ENCODE results near the gene RABL6. TPM values are rescaled to one million over a fixed set of nuclear protein-coding genes. Genes with fewer than 3 reads are reported as not detected.
"Not testable (repeated sequence)": the region's sequence is repeated elsewhere in the genome, so short reads cannot be mapped to it uniquely, and the experiment has no call there.

Gene RABL6
- total RNA-seq, 2 donors from 2014 or later: 55.6 to 59.7 TPM

- not testable (repeated sequence) for H3K36me3 Mint-ChIP-seq (ENCODE audit: low read depth); H3K9me3 ChIP-seq (ENCODE audit: control insufficient read depth, low read length, poor library complexity, severe bottlenecking); DNase-seq
- Mint-ChIP-seq H3K27me3 (peaks cover 13% of the 10 kb centered on the region), H3K4me3 (peak overlapping the region; percentile 43), H3K27ac (peak overlapping the region; percentile 54), H3K4me1 (peaks cover 16% of the 10 kb centered on the region)
- peak; percentile 41 for ATAC-seq
Observed at GRCh38 chr9:136765745-136766409, 41.9 kb upstream of the RABL6 start.

- peak overlapping the region; percentile 82 for H3K4me3 Mint-ChIP-seq
- H3K27ac Mint-ChIP-seq: peak overlapping the region; percentile 96
- H3K36me3 Mint-ChIP-seq (ENCODE audit: low read depth); H3K9me3 ChIP-seq (ENCODE audit: control insufficient read depth, low read length, poor library complexity, severe bottlenecking): not testable (repeated sequence)
- H3K27me3 Mint-ChIP-seq: peaks cover 13% of the 10 kb centered on the region
- DNase-seq (peak; percentile 33 to 47 (median 37)), ATAC-seq (peak; percentile 55)
- peaks cover 16% of the 10 kb centered on the region for H3K4me1 Mint-ChIP-seq
Observed at GRCh38 chr9:136766410-136767120, 41.2 kb upstream of the RABL6 start.

GRCh38 chr9:136769710-136770191 lies 38.0 kb upstream of the RABL6 start:
- Mint-ChIP-seq H3K27ac (no peak overlapping the region), H3K4me3 (no peak overlapping the region), H3K36me3 (ENCODE audit: low read depth) (no peaks in the 10 kb centered on the region), H3K27me3 (peaks cover 13% of the 10 kb centered on the region), H3K4me1 (peaks cover 19% of the 10 kb centered on the region)
- peak in 2 of 3 donors; percentile 31 to 45 for DNase-seq
- peak; percentile 77 for ATAC-seq
- no peaks in the 10 kb centered on the region for H3K9me3 ChIP-seq (ENCODE audit: control insufficient read depth, low read length, poor library complexity, severe bottlenecking)

GRCh38 chr9:136771907-136772415 lies 35.8 kb upstream of the RABL6 start:
- no peaks in the 10 kb centered on the region for H3K9me3 ChIP-seq (ENCODE audit: control insufficient read depth, low read length, poor library complexity, severe bottlenecking)
- DNase-seq: no peak
- ATAC-seq: no peak
- Mint-ChIP-seq H3K27me3 (peaks cover 18% of the 10 kb centered on the region), H3K4me3 (no peak overlapping the region), H3K4me1 (peaks cover 10% of the 10 kb centered on the region), H3K36me3 (ENCODE audit: low read depth) (no peaks in the 10 kb centered on the region), H3K27ac (peak overlapping the region; percentile 51)

- Mint-ChIP-seq H3K36me3 (ENCODE audit: low read depth) (peaks cover 2% of the 10 kb centered on the region), H3K4me3 (no peak overlapping the region), H3K4me1 (peaks cover 13% of the 10 kb centered on the region), H3K27ac (no peak overlapping the region), H3K27me3 (peaks cover 23% of the 10 kb centered on the region)
- H3K9me3 ChIP-seq (ENCODE audit: control insufficient read depth, low read length, poor library complexity, severe bottlenecking): no peaks in the 10 kb centered on the region
- ATAC-seq (peak; percentile 61), DNase-seq (no peak)
Observed at GRCh38 chr9:136773386-136774044, 34.2 kb upstream of the RABL6 start.

- Mint-ChIP-seq H3K27ac (no peak overlapping the region), H3K36me3 (ENCODE audit: low read depth) (peaks cover 7% of the 10 kb centered on the region), H3K4me3 (no peak overlapping the region), H3K27me3 (peaks cover 33% of the 10 kb centered on the region), H3K4me1 (peaks cover 13% of the 10 kb centered on the region)
- H3K9me3 ChIP-seq (ENCODE audit: control insufficient read depth, low read length, poor library complexity, severe bottlenecking): no peaks in the 10 kb centered on the region
- ATAC-seq: no peak
- DNase-seq: no peak
Observed at GRCh38 chr9:136774416-136775045, 33.2 kb upstream of the RABL6 start.

- DNase-seq (no peak), ATAC-seq (no peak)
- H3K36me3 Mint-ChIP-seq (ENCODE audit: low read depth): peaks cover 7% of the 10 kb centered on the region
- no peaks in the 10 kb centered on the region for H3K9me3 ChIP-seq (ENCODE audit: control insufficient read depth, low read length, poor library complexity, severe bottlenecking)
- no peak overlapping the region for H3K4me3 Mint-ChIP-seq
- peaks cover 12% of the 10 kb centered on the region for H3K4me1 Mint-ChIP-seq
- H3K27ac Mint-ChIP-seq: no peak overlapping the region
- H3K27me3 Mint-ChIP-seq: peaks cover 40% of the 10 kb centered on the region
Observed at GRCh38 chr9:136775191-136775590, 32.6 kb upstream of the RABL6 start.

GRCh38 chr9:136776947-136777346 lies 30.8 kb upstream of the RABL6 start:
- H3K4me1 Mint-ChIP-seq: peaks cover 12% of the 10 kb centered on the region
- no peak overlapping the region for H3K4me3 Mint-ChIP-seq
- ATAC-seq (no peak), DNase-seq (no peak)
- peaks cover 48% of the 10 kb centered on the region for H3K27me3 Mint-ChIP-seq
- no peaks in the 10 kb centered on the region for H3K9me3 ChIP-seq (ENCODE audit: control insufficient read depth, low read length, poor library complexity, severe bottlenecking)
- H3K36me3 Mint-ChIP-seq (ENCODE audit: low read depth): peaks cover 7% of the 10 kb centered on the region
- H3K27ac Mint-ChIP-seq: no peak overlapping the region

GRCh38 chr9:136777359-136777758 lies 30.4 kb upstream of the RABL6 start:
- ATAC-seq (no peak), DNase-seq (no peak)
- no peak overlapping the region for H3K4me3 Mint-ChIP-seq
- H3K27me3 Mint-ChIP-seq: peaks cover 48% of the 10 kb centered on the region
- peaks cover 12% of the 10 kb centered on the region for H3K4me1 Mint-ChIP-seq
- no peak overlapping the region for H3K27ac Mint-ChIP-seq
- peaks cover 7% of the 10 kb centered on the region for H3K36me3 Mint-ChIP-seq (ENCODE audit: low read depth)
- H3K9me3 ChIP-seq (ENCODE audit: control insufficient read depth, low read length, poor library complexity, severe bottlenecking): no peaks in the 10 kb centered on the region

GRCh38 chr9:136779808-136780207 lies 27.9 kb upstream of the RABL6 start:
- ATAC-seq: no peak
- Mint-ChIP-seq H3K27me3 (peaks cover 51% of the 10 kb centered on the region), H3K36me3 (ENCODE audit: low read depth) (peaks cover 7% of the 10 kb centered on the region), H3K27ac (no peak overlapping the region), H3K4me1 (peaks cover 10% of the 10 kb centered on the region), H3K4me3 (no peak overlapping the region)
- H3K9me3 ChIP-seq (ENCODE audit: control insufficient read depth, low read length, poor library complexity, severe bottlenecking): no peaks in the 10 kb centered on the region
- no peak for DNase-seq

- DNase-seq: no peak
- peaks cover 7% of the 10 kb centered on the region for H3K36me3 Mint-ChIP-seq (ENCODE audit: low read depth)
- H3K27ac Mint-ChIP-seq: no peak overlapping the region
- H3K27me3 Mint-ChIP-seq: peaks cover 44% of the 10 kb centered on the region
- no peaks in the 10 kb centered on the region for H3K9me3 ChIP-seq (ENCODE audit: control insufficient read depth, low read length, poor library complexity, severe bottlenecking)
- peaks cover 16% of the 10 kb centered on the region for H3K4me1 Mint-ChIP-seq
- no peak for ATAC-seq
- H3K4me3 Mint-ChIP-seq: no peak overlapping the region
Observed at GRCh38 chr9:136782452-136782851, 25.3 kb upstream of the RABL6 start.

- H3K27ac Mint-ChIP-seq: no peak overlapping the region
- ATAC-seq (no peak), DNase-seq (no peak)
- H3K36me3 Mint-ChIP-seq (ENCODE audit: low read depth): no peaks in the 10 kb centered on the region
- peaks cover 26% of the 10 kb centered on the region for H3K27me3 Mint-ChIP-seq
- no peaks in the 10 kb centered on the region for H3K9me3 ChIP-seq (ENCODE audit: control insufficient read depth, low read length, poor library complexity, severe bottlenecking)
- peaks cover 25% of the 10 kb centered on the region for H3K4me1 Mint-ChIP-seq
- H3K4me3 Mint-ChIP-seq: no peak overlapping the region
Observed at GRCh38 chr9:136784249-136784996, 23.3 kb upstream of the RABL6 start.

Measured in T-helper 17 cell (primary cell).